Thoracic aorta (tissue), 2 donors: Measurements from ENCODE around the gene ARPC1B. TPM values are rescaled to one million over a fixed set of nuclear protein-coding genes. Genes with fewer than 3 reads are reported as not detected.

Experiments used
- ATAC-seq: fragments of 150-250 bp; one replicate; pipeline ENCODE4 v1.8.0; 2017; ENCODE audit warnings: low read depth; ENCODE audit not compliant: insufficient number of reproducible peaks, low FRiP score
- DNase-seq: peaks from one replicate; pipeline ENCODE4 v3.0.0-alpha.2; 2020; ENCODE audit warnings: low spot score
- H3K27ac ChIP-seq, 2 donors: fragments of 200-600 bp; sonication (generic); 1 replicate in 1 of 2; 2 replicates in 1 of 2; pipeline ENCODE4 v1.5.1; 2016; ENCODE audit warnings: mild to moderate bottlenecking in 2 of 2, moderate library complexity in 2 of 2
- H3K27me3 ChIP-seq: fragments of 200-600 bp; sonication (generic); replicated peaks from 2 replicates; pipeline ENCODE4 v1.6.0; 2016; ENCODE audit warnings: mild to moderate bottlenecking; ENCODE audit not compliant: insufficient read depth
- H3K36me3 ChIP-seq: fragments of 200-600 bp; sonication (generic); one replicate; pipeline ENCODE4 v1.5.1; 2016
- H3K4me1 ChIP-seq, 2 donors: fragments of 200-600 bp; sonication (generic); 1 replicate in 1 of 2; 2 replicates in 1 of 2; pipeline versions ENCODE4 v1.5.1 to v1.6.0; 2016; ENCODE audit warnings: low read depth in 2 of 2, mild to moderate bottlenecking in 1 of 2; ENCODE audit not compliant: control insufficient read depth in 1 of 2
- H3K4me3 ChIP-seq: fragments of 200-600 bp; sonication (generic); 2 replicates; pipeline ENCODE4 v1.5.1; 2016; ENCODE audit warnings: mild to moderate bottlenecking
- H3K9me3 ChIP-seq: fragments of 200-600 bp; sonication (generic); 2 replicates; pipeline ENCODE4 v1.5.1; 2016
- CTCF ChIP-seq: fragments of 200-600 bp; sonication (generic); IDR thresholded peaks from one replicate; pipeline ENCODE4 v1.5.1; 2019; ENCODE audit warnings: antibody characterized with exemption
- total RNA-seq, 2 donors: library from RNA; depleted of rRNA; stranded (reverse); fragments of >200 nt; gene quantifications; one replicate each; pipeline versions ENCODE4 v1.1.0 to v1.2.3, GENCODE V29; 2016

The ARPC1B gene
- total RNA-seq, 2 donors from 2014 or later, result 266 to 350 TPM

GRCh38 chr7:99393355-99394187 is 19.0 kb downstream of the ARPC1B start:
- Histone ChIP-seq H3K27ac (peak overlapping the region; percentile 56 to 65), H3K36me3 (peaks cover 57% of the 10 kb centered on the region), H3K27me3 (no peaks in the 10 kb centered on the region), H3K4me3 (peak overlapping the region; percentile 75), H3K4me1 (peaks cover 9 to 18% of the 10 kb centered on the region in 2 donors), H3K9me3 (no peaks in the 10 kb centered on the region)
- TF ChIP-seq CTCF, result no peak
- ATAC-seq, result no peak
- DNase-seq, result no peak

GRCh38 chr7:99394188-99394502 is 19.6 kb downstream of the ARPC1B start:
- peaks cover 54% of the 10 kb centered on the region for H3K36me3 ChIP-seq

DNA sequence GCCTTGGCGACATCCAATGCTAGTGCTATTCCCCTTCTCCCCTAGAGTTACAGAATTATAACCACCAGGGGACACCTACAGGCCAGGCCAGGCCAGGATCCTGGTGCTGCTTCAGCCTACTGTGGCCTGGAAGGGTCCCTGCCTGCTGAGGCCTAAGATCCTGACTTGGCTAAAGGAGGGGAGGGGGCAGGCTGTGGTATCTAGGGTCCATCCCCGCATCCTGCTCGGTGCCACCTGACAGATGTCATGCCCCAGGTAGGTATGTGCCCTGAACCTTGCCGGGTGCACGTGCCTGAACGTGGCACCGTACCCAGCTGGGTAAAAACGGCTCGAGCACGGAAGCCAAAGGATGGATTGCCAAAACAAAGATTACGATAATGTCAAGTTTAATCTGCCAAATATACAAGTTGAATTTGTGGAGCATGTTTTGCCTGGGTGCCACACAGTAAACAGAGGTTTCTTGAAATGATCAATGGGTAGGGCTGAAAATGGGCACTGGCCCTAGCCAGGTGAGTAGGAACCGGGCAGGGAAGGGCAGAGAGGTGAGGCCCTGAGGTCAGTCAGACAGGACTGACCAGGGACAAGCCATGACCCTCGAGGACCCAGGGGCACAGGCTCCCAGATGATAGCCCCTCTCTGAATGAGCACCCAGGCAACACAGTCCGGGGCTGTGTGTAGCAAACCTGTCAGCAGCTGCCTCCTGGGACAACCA is 21.2 kb downstream of the ARPC1B start:
- H3K27me3 ChIP-seq, result no peaks in the 10 kb centered on the region
- no peak overlapping the region for H3K27ac ChIP-seq
- H3K9me3 ChIP-seq, result no peaks in the 10 kb centered on the region
- peaks cover 54% of the 10 kb centered on the region for H3K36me3 ChIP-seq
- no peak for ATAC-seq
- TF ChIP-seq CTCF, result no peak
- H3K4me1 ChIP-seq, result peaks cover 9 to 18% of the 10 kb centered on the region in 2 donors
- no peak overlapping the region for H3K4me3 ChIP-seq
- no peak for DNase-seq

More at GRCh38 chr7:99394188-99394502, 19.6 kb downstream of the ARPC1B start:
- Histone ChIP-seq H3K9me3 (no peaks in the 10 kb centered on the region), H3K27me3 (no peaks in the 10 kb centered on the region), H3K27ac (no peak overlapping the region), H3K4me3 (no peak overlapping the region), H3K4me1 (peaks cover 9 to 18% of the 10 kb centered on the region in 2 donors)
- no peak for TF ChIP-seq CTCF
- no peak for DNase-seq
- ATAC-seq, result no peak

- no peak for ATAC-seq
- H3K27ac ChIP-seq, result no peak overlapping the region
- peaks cover 51% of the 10 kb centered on the region for H3K36me3 ChIP-seq
- peaks cover 9 to 18% of the 10 kb centered on the region in 2 donors for H3K4me1 ChIP-seq
- H3K9me3 ChIP-seq, result no peaks in the 10 kb centered on the region
- no peaks in the 10 kb centered on the region for H3K27me3 ChIP-seq
- DNase-seq, result no peak
- TF ChIP-seq CTCF, result no peak
- H3K4me3 ChIP-seq, result no peak overlapping the region
Observed at GRCh38 chr7:99396418-99397296, 22.1 kb downstream of the ARPC1B start.
